ENCODE data around the gene RUVBL2. TPM values are rescaled to one million over a fixed set of nuclear protein-coding genes. Genes with fewer than 3 reads are reported as not detected.

RUVBL2 gene
- total and polyA plus RNA-seq, 2 of the 4 experiments (the other 2 are of a cell fraction): 196 to 391 TPM

- H4K91ac ChIP-seq (ENCODE audit: insufficient read depth, low read depth, low read length): no peak overlapping the region; the same call in 1 of the 2 replicates
- 0 out of 2 replicates have a peak overlapping the region, but pooled peaks have one; percentile 34 for H2BK120ac ChIP-seq (ENCODE audit: low read depth, low read length)
- peak overlapping the region; percentile 89 for H3K23ac ChIP-seq (ENCODE audit: low read depth, low read length)
- no peaks in the 10 kb centered on the region for H4K20me1 ChIP-seq (ENCODE audit: insufficient read depth, low read length)
- H3K79me1 ChIP-seq (ENCODE audit: low read depth in 1 of 2, low read length in 2 of 2): peaks cover 0 to 5% of the 10 kb centered on the region in 2 experiments; a peak in 3 of 4 replicates
- H3K4me1 ChIP-seq (ENCODE audit: control insufficient read depth, insufficient read depth, low read length): peaks cover 2% of the 10 kb centered on the region; the same call in 1 of the 2 replicates
- peak; percentile 49; the same call in 1 of the 2 replicates for TF ChIP-seq MAZ (IDR thresholded peaks at IDR 0.05; ENCODE audit: borderline replicate concordance, low read depth, low read length)
- 0 out of 2 replicates have a peak, but pooled peaks have one; percentile 22 for TF ChIP-seq CTCF (conservative IDR thresholded peaks at IDR 0.05; ENCODE audit: low read depth, low read length)
- peak; percentile 31; the same call in 1 of the 2 replicates for TF ChIP-seq MXI1 (IDR thresholded peaks at IDR 0.05; ENCODE audit: borderline replicate concordance, low read depth, low read length)
- no peak for TF ChIP-seq POLR2A (IDR thresholded peaks at IDR 0.05; ENCODE audit: low read depth, low read length)
- no peak overlapping the region for H3K56ac ChIP-seq (ENCODE audit: extremely low read depth, insufficient read depth, low read length)
- H3K36me3 ChIP-seq (ENCODE audit: control insufficient read depth, insufficient read depth, low read length): no peaks in the 10 kb centered on the region
- H3K9me3 ChIP-seq (ENCODE audit: control insufficient read depth, insufficient read depth, low read length): no peaks in the 10 kb centered on the region
- no peak overlapping the region for H2AK9ac ChIP-seq (replicated peaks; ENCODE audit: low read depth, low read length, poor library complexity)
- no peak overlapping the region for H4K5ac ChIP-seq (ENCODE audit: low read depth, low read length)
- peak overlapping the region; percentile 61 for H3K4me3 ChIP-seq (ENCODE audit: insufficient read depth, low read depth, low read length)
- H4K8ac ChIP-seq (ENCODE audit: low read depth in 2 of 2, low read length in 2 of 2): peak overlapping the region in 1 of 2 experiments; percentile 60; a peak in 1 of 4 replicates
- no TSS peak for BruUV-seq (replicated peaks)
- H2BK5ac ChIP-seq (ENCODE audit: low read depth, low read length, poor library complexity, severe bottlenecking): no peak overlapping the region
- peak overlapping the region; percentile 88 for H2AFZ ChIP-seq (replicated peaks; ENCODE audit: low read length, poor library complexity)
- POLR2A ChIA-PET (ENCODE audit: unreplicated experiment): no interaction called here
- peak overlapping the region; percentile 68 for H3K14ac ChIP-seq (replicated peaks; ENCODE audit: low read depth, low read length)
- H2BK15ac ChIP-seq (ENCODE audit: low read depth, low read length): no peak overlapping the region
- peak overlapping the region; percentile 39; the same call in 1 of the 2 replicates for H3K9ac ChIP-seq (ENCODE audit: low read depth, low read length)
- no peak overlapping the region for H3K18ac ChIP-seq (ENCODE audit: low read depth, low read length)
- H2BK20ac ChIP-seq (ENCODE audit: low read depth, low read length): 0 out of 2 replicates have a peak overlapping the region, but pooled peaks have one; percentile 10
- H3K27me3 ChIP-seq (ENCODE audit: control insufficient read depth, insufficient read depth, low read length): peaks cover 6% of the 10 kb centered on the region; the same call in 1 of the 2 replicates
- peak overlapping the region; percentile 16; the same call in 1 of the 2 replicates for H3K4ac ChIP-seq (ENCODE audit: low read depth, low read length)
- ATAC-seq (ENCODE audit: low read depth) (peak; percentile 90), DNase-seq (peak; percentile 28)
- H3K4me2 ChIP-seq (ENCODE audit: low read depth, low read length): peak overlapping the region; percentile 95
- H3K9me1 ChIP-seq (ENCODE audit: insufficient read depth, low read length): no peaks in the 10 kb centered on the region
- peak overlapping the region; percentile 17; the same call in 1 of the 2 replicates for H3K27ac ChIP-seq (ENCODE audit: insufficient read depth, low read length)
- intact Hi-C loops (cut with micrococcal nuclease) (loop anchor here (5.0 kb wide), 1 partner anchor 64 kb away; the partner anchor contains the start of genes GYS1 and RUVBL2), in situ Hi-C loops (cut with MboI; ENCODE audit: low sequenced_read_pairs) (no loop called here), dilution Hi-C loops (cut with HindIII; ENCODE audit: low sequenced_read_pairs, unreplicated experiment) (no loop called here)
- peak overlapping the region; percentile 8 for H2AK5ac ChIP-seq (ENCODE audit: low read depth, low read length)
- CTCF ChIA-PET: interaction anchor here (0.8 to 1.0 kb wide), 2 partner anchors 38 to 63 kb away, joined by 3 to 4 read pairs; partner anchors contain the start of genes GYS1 and RUVBL2
- 5% methylated on average over 26 of the region's 63 CpGs; no CpG with 5 or more reads in 1 of the 2 experiments for WGBS, 2 experiments (ENCODE audit: extremely low coverage in 2 of 2, insufficient read length in 1 of 2)
These were observed 62.6 kb downstream of the RUVBL2 start for GRCh38 chr19:49056101-49056901.

Data from IMR-90 (cell line).